Measurements from ENCODE around the gene ATP1B2.
A peak's percentile ranks its signal among the peaks of the same experiment; 100 is the strongest.

Gene ATP1B2

GRCh38 chr17:7656958-7657609 is 6.4 kb downstream of the ATP1B2 start:
- TF ChIP-seq CTCF (IDR thresholded peaks at IDR 0.05; ENCODE audit: low read depth, low read length) = no peak
- H3K4me3 ChIP-seq (replicated peaks in 1 of 2; ENCODE audit: low read depth in 2 of 2, low read length in 2 of 2) = no peak overlapping the region
- peak in 1 of 2 donors; percentile 64 for DNase-seq (ENCODE audit: low read depth in 2 of 2)

- no peak for DNase-seq (ENCODE audit: low read depth in 2 of 2)
- TF ChIP-seq CTCF (IDR thresholded peaks at IDR 0.05; ENCODE audit: low read depth, low read length) = no peak
- no peak overlapping the region for H3K4me3 ChIP-seq (replicated peaks in 1 of 2; ENCODE audit: low read depth in 2 of 2, low read length in 2 of 2)
These were observed 17.1 kb downstream of the ATP1B2 start for GRCh38 chr17:7667656-7668406.

GRCh38 chr17:7668482-7668881 is 17.8 kb downstream of the ATP1B2 start:
- TF ChIP-seq CTCF (IDR thresholded peaks at IDR 0.05; ENCODE audit: low read depth, low read length) = no peak
- H3K4me3 ChIP-seq (replicated peaks in 1 of 2; ENCODE audit: low read depth in 2 of 2, low read length in 2 of 2) = no peak overlapping the region
- DNase-seq (ENCODE audit: low read depth in 2 of 2) = no peak

- DNase-seq (ENCODE audit: low read depth in 2 of 2) = peak in 1 of 2 donors; percentile 37
- TF ChIP-seq CTCF (IDR thresholded peaks at IDR 0.05; ENCODE audit: low read depth, low read length) = peak; percentile 43
- H3K4me3 ChIP-seq (replicated peaks in 1 of 2; ENCODE audit: low read depth in 2 of 2, low read length in 2 of 2) = no peak overlapping the region
These were observed 22.5 kb downstream of the ATP1B2 start for GRCh38 chr17:7673239-7673638.

GRCh38 chr17:7674934-7675333 is 24.2 kb downstream of the ATP1B2 start:
- no peak for DNase-seq (ENCODE audit: low read depth in 2 of 2)
- no peak for TF ChIP-seq CTCF (IDR thresholded peaks at IDR 0.05; ENCODE audit: low read depth, low read length)
- no peak overlapping the region for H3K4me3 ChIP-seq (replicated peaks in 1 of 2; ENCODE audit: low read depth in 2 of 2, low read length in 2 of 2)

GRCh38 chr17:7676533-7676932 is 25.8 kb downstream of the ATP1B2 start:
- DNase-seq (ENCODE audit: low read depth in 2 of 2) = no peak
- no peak overlapping the region for H3K4me3 ChIP-seq (replicated peaks in 1 of 2; ENCODE audit: low read depth in 2 of 2, low read length in 2 of 2)
- no peak for TF ChIP-seq CTCF (IDR thresholded peaks at IDR 0.05; ENCODE audit: low read depth, low read length)
